WI38 (cell line): ENCODE measurements around the gene PCA3.

Experiments
- H3K4me3 ChIP-seq: 2 replicates; pipeline ENCODE4 v1.5.1; 2011; ENCODE audit warnings: low read depth, mild to moderate bottlenecking, control low read depth, low read length
- TF ChIP-seq, protein P1 (sequence below): IDR thresholded peaks from 2 replicates; pipeline ENCODE4 v1.5.1; 2012; ENCODE audit warnings: low read depth, mild to moderate bottlenecking, control low read depth, low read length

The PCA3 gene

DNA sequence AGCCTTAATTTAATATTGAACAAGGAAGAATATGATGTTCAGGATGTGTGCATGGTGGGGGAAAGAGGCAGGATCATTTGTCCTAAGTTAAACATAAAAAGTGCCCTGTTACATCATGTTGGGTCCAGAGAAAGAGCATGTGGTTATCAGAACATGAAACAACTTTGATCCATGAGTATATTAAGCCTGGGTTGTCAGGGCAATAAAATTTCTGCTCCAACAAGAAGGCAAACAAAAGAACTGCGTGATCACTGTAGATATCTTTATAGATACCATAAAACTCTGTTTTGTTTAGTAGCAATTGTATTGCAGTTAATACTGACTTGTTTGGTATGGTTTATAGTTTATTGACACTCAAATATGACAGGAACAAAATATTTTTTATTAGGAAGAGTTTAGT is 35.2 kb downstream of the PCA3 start:
- H3K4me3 ChIP-seq, result no peak overlapping the region
- TF ChIP-seq, protein P1, sequence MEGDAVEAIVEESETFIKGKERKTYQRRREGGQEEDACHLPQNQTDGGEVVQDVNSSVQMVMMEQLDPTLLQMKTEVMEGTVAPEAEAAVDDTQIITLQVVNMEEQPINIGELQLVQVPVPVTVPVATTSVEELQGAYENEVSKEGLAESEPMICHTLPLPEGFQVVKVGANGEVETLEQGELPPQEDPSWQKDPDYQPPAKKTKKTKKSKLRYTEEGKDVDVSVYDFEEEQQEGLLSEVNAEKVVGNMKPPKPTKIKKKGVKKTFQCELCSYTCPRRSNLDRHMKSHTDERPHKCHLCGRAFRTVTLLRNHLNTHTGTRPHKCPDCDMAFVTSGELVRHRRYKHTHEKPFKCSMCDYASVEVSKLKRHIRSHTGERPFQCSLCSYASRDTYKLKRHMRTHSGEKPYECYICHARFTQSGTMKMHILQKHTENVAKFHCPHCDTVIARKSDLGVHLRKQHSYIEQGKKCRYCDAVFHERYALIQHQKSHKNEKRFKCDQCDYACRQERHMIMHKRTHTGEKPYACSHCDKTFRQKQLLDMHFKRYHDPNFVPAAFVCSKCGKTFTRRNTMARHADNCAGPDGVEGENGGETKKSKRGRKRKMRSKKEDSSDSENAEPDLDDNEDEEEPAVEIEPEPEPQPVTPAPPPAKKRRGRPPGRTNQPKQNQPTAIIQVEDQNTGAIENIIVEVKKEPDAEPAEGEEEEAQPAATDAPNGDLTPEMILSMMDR, result no peak

DNA sequence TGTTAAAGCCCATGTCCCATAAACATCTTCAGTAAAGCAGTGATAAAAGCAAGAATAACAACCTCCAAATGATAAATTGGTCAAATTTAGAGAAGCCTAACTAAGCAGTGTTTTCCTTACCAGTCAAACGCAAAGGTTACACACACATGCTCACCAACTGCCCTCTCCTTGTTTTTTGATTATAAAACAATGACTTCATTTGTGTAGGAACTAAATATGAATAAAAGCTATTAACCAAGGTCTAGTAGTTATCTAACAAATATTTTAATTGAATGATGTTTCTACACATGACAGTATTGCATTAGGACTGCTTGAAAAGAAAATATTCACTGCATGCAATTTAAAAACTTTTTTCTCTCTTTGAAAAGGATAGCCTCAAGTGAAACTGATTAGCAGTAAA is 36.7 kb downstream of the PCA3 start:
- H3K4me3 ChIP-seq, result no peak overlapping the region
- TF ChIP-seq, protein P1, result no peak

DNA sequence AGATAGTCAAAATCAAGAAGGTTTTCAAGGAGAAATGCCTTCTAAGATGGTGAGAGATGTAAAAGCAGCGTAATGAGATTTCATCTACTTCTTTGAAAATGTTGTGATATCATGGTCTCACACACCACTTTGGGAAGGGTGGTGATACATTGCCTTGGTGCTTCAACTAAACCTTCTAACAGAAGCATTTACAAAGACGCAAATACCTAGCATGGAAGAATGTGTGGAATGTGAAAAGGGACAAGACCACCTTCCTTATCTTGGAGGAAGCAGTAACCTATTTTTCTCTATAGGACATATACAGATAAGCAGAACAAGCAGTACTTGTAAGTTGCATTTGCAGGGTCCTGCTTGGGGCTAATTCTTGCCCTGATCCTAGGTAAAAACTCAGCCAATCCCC is 38.8 kb downstream of the PCA3 start:
- TF ChIP-seq, protein P1, result no peak
- H3K4me3 ChIP-seq, result no peak overlapping the region

DNA sequence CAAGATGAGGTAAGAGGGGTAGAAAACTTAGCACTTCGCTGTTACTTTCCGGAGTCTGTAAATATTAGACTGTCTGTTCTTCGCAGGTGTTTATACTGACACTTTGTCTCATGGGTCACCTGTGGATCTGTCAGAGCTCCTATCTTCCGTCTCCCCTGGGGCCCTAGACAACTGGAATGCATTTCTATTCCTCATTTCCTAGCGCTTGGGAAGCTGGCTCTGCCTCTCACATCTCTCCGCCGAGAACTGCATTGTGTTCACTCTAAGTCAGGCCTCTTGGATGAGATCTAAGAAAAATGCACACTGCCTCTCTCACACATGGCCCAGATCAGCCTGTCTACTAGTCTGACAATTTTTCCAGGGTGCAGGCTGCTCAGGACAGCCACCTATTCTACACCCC is 39.5 kb downstream of the PCA3 start:
- no peak overlapping the region for H3K4me3 ChIP-seq
- TF ChIP-seq, protein P1, result no peak

DNA sequence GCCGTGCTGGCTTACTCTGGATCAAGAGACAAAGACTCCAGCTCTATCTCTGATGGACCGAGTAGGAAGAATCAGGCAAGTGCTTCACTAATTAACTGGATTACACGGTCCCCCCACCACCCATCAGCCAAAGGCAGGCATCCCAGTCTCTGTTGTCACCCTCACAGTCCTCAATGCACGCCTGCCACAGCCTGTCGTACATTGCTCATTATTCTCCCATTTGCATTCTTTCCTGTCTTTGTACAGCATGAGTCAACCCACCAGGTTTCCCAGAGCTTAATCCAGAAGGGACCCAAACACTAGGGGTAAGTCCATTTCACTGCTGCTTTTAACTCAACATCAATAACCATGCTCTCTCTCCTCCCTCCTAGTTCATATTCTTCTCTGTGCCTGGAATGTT is 44.4 kb downstream of the PCA3 start:
- TF ChIP-seq, protein P1, result no peak
- no peak overlapping the region for H3K4me3 ChIP-seq

DNA sequence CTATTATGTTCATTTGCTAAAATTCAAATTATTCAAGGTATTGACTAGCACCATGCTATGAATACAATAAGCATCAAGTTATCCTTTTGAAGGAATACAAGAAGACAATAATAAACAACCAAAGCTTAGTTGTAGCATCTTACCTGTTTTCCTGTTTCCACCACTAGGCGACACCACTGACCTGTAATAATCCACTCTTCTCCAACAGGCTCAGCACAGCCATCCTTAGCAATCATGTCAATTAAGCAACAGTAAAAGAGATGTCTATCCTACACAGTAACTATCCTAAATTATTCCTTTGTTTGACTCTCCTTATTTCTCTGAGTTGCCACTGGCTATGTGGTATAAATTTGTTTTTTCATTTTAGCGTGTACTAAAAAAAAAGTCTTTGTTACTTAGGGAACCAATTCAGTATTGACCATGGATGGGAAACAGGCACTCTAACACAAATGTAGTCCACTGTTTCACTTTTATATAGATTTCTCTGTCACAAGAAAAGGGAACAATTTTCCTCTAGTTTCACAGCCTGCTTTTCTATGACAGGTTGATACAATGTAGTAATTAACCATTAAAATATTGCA is 46.2 kb downstream of the PCA3 start:
- TF ChIP-seq, protein P1, result peak; percentile 85
- no peak overlapping the region for H3K4me3 ChIP-seq

DNA sequence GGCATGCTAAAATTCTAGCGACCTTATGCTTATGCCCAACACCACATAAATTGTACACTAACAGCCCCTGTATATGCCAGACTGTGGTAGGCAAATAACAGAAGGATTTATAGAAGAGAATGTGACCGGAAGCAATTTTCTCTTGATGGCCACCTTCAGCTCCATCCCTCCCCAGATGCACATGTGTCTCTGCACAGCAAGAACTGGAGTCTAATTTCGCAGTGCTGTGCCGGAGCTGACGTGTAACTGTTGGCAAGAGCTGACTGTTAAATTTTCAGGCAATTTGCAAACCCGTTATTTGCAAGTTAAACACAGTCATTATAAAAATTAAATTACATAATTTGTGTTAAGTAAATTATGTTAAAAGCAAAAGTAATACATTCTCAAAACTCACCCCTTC is 48.4 kb downstream of the PCA3 start:
- TF ChIP-seq, protein P1, result no peak
- H3K4me3 ChIP-seq, result no peak overlapping the region
